Measurements from ENCODE around the gene IL1RN. TPM values are rescaled to one million over a fixed set of nuclear protein-coding genes. Genes with fewer than 3 reads are reported as not detected.

IL1RN gene
- total and polyA plus RNA-seq, 2 of the 13 experiments (the other 11 are each of a cell fraction or from before 2014, with no cell fraction given) = 21.2 to 101 TPM

GRCh38 chr2:113088213-113088992 is 39.0 kb upstream of the IL1RN start (continued):
- no peak; the same call in 1 of the 2 replicates for TF ChIP-seq TGIF2 (CRISPR knock-in tag; IDR thresholded peaks at IDR 0.05)
- no peak for TF ChIP-seq GTF2F1 (IDR thresholded peaks at IDR 0.05; ENCODE audit: low read length)
- no peak for TF ChIP-seq ZNF513 (CRISPR knock-in tag; conservative IDR thresholded peaks at IDR 0.05)
- TF ChIP-seq DR1 (CRISPR knock-in tag; IDR thresholded peaks at IDR 0.05) = no peak
- TF ChIP-seq GATAD2A (CRISPR knock-in tag; IDR thresholded peaks at IDR 0.05) = peak; percentile 87

GRCh38 chr2:113089916-113090315 is 37.5 kb upstream of the IL1RN start:
- H2AFZ ChIP-seq (ENCODE audit: low read length) = no peak overlapping the region
- H3K79me2 ChIP-seq (ENCODE audit: insufficient read depth, low read length) = no peaks in the 10 kb centered on the region
- intact Hi-C loops (cut with micrococcal nuclease; ENCODE audit: unreplicated experiment) (no loop called here), in situ Hi-C loops (cut with HindIII; ENCODE audit: extremely low pct_ligation_motif_present, low pct_unique_long_range_greater_than_20kb) (loop anchor here (10.0 kb wide), 1 partner anchor 285 kb away; no protein-coding TSS in a partner anchor)
- H3K27ac ChIP-seq (ENCODE audit: extremely low read length, insufficient read depth, low read length) = no peak overlapping the region
- no peak overlapping the region for H3K9ac ChIP-seq (ENCODE audit: insufficient read depth, low read depth, low read length)
- H3K27me3 ChIP-seq (ENCODE audit: control insufficient read depth in 1 of 2, insufficient read depth in 2 of 2, low read length in 2 of 2) = no peaks in the 10 kb centered on the region; a peak in 1 of 5 replicates
- no TSS peak for BruUV-seq (replicated peaks)
- TF ChIP-seq ZNF572 (CRISPR knock-in tag; IDR thresholded peaks at IDR 0.05) (0 out of 2 replicates have a peak, but pooled peaks have one; percentile 34), DMTF1 (CRISPR knock-in tag; IDR thresholded peaks at IDR 0.05) (no peak)
- no peak for ATAC-seq
- POLR2A ChIA-PET = interaction anchor here (0.8 to 6.5 kb wide), 3 partner anchors 36 to 109 kb away, joined by 3 to 45 read pairs (median 12); partner anchors contain the start of gene IL1RN
- peaks cover 38% of the 10 kb centered on the region for H3K4me1 ChIP-seq (ENCODE audit: insufficient read depth, low read length)
- CTCF ChIA-PET (ENCODE audit: low intra/inter-chr PET ratio, low total read pairs) = no interaction called here
- FAIRE-seq = no peak
- H3K9me3 ChIP-seq (ENCODE audit: low read length) = no peaks in the 10 kb centered on the region; the same call in 1 of the 2 replicates
- H3K4me2 ChIP-seq (ENCODE audit: low read depth, low read length) = no peak overlapping the region
- H3K36me3 ChIP-seq (replicated peaks in 1 of 2; ENCODE audit: control insufficient read depth in 1 of 2, insufficient read depth in 2 of 2, low read length in 2 of 2) = no peaks in the 10 kb centered on the region
- H4K20me1 ChIP-seq (ENCODE audit: insufficient read depth, low read length) = no peaks in the 10 kb centered on the region
- no peak overlapping the region for H3K4me3 ChIP-seq (replicated peaks in 1 of 3; ENCODE audit: insufficient read depth in 1 of 3, low read depth in 2 of 3, low read length in 3 of 3)
- no peak for DNase-seq (ENCODE audit: low spot score)
